GM19372 (cell line): ENCODE measurements around the gene STAM.

ENCODE experiments used
- ATAC-seq: cut with Tn5 transposase; IDR thresholded peaks from one replicate; pipeline ENCODE4 v1.9.1; 2021; ENCODE audit warnings: mild to moderate bottlenecking, low read depth, moderate library complexity; ENCODE audit not compliant: unreplicated experiment

STAM gene

GRCh38 chr10:17673471-17674061, 29.6 kb downstream of the STAM start:
- ATAC-seq: no peak

GRCh38 chr10:17674566-17674965, 30.6 kb downstream of the STAM start:
- ATAC-seq: no peak

DNA sequence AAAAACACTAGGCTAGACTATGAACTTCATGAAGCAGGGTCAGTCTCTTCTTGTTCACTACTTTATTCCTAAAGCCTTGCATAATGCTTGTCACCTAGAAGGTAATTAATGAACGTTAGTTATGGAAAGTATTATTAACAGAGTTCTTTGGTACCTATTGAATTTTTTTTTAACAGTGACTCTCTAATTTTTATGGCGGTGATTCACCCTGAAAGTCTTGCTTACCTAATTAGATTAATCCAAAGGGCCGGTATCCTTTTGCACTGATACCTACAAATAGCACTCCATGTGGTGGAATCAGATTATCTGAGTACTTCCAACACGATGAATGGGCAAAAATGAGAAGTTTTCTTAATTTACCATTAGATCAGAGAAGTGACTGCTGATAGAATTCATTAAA, 31.7 kb downstream of the STAM start:
- no peak for ATAC-seq

GRCh38 chr10:17676919-17677318, 33.0 kb downstream of the STAM start:
- ATAC-seq: no peak

DNA sequence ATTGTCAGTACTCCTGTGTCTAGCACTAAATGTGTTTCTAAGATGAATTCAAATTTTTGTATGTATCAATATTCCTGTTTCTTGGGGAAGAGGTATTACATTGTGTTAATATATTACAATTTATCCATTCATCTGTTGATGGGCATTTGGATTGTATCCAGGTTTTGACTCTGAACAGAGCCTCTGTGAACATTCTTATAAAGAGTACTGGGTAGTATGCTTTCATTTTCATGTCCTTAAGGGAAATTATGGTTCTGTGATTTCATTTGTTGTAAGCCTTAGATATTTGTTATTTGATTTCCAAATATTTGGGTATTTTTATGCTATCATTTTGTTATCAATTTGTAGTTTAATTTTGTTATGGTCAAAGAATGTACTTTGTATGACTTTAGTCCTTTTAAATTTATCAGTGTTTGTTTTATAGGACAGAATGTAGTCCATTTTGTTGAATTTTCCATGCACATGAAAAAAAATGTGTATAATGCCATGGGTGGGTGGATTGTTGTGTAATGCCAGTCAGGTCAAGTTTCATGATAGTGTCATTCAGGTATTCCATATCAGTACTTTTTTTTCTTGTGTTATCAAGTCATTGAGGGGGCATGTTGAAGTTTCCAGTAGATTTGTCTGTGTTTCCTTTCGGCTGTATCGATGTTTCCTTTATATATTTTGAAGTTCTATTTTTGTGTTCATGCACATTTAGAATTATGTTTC, 38.4 kb downstream of the STAM start:
- ATAC-seq: no peak

- no peak for ATAC-seq
Measured at GRCh38 chr10:17683541-17683940, 39.6 kb downstream of the STAM start.

DNA sequence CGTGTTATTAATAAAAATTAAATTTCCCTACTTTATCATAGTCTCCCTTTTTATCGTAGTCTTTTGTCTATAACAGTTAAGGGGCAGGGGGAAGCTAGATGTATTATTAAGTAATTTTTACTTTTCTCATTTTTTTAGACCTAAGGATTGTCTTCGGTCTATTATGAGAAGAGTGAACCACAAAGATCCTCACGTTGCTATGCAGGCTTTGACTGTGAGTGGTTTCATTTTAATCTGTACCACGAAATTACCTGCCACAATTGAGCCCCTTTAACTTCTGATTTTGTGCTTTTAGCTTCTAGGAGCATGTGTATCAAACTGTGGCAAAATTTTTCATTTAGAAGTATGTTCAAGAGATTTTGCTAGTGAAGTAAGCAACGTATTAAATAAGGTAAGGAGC, 40.6 kb downstream of the STAM start:
- ATAC-seq: no peak

DNA sequence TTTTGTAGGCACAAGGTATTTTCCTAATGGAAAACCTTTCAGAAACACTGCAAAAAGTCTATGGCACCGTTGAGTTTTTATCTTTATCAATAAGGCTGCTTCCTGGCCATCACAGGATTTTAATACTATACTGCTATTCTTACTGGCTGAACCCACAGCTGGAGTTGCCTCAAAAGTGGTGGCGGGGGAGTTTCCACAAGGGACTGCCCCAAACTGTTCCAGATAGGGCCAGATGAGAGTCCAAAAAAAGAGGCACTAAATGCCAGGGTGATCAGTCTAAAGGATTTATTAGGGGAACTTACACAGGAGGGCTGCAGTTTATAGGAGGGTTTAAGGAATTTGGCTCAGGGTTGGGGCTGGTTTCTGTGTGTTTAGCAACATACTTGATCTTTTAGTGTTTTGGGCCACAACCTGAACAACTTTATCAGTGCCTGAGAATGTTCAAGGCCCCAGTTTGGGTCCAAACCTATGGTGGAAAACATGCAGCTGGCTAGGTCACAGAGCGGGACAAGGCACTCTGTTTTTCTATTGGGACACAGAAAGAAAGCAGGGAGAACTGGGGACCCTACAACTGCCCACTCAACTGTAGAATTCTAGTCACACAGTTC, 41.4 kb downstream of the STAM start:
- ATAC-seq: peak; percentile 74

GRCh38 chr10:17687117-17687831, 43.3 kb downstream of the STAM start:
- no peak for ATAC-seq

DNA sequence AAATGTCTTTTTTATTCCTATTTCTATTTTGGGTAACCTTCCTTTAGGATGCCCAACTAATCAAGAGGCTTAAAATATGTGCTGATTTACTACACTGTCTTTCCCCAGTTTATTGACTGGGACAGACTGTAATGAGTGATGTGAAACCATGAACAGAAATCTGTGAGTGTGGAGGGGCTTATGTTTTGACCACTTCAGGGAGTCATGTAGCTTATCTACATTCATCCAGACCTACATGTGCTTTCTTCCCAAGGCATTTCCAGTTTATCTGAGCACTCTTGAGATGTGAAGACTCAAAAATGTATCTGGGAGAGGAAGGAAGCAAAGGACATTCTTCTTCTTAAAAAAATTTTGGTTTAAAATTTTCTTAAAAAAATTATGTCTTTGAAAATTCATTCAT, 45.2 kb downstream of the STAM start:
- no peak for ATAC-seq

GRCh38 chr10:17693009-17693408, 49.1 kb downstream of the STAM start:
- no peak for ATAC-seq

DNA sequence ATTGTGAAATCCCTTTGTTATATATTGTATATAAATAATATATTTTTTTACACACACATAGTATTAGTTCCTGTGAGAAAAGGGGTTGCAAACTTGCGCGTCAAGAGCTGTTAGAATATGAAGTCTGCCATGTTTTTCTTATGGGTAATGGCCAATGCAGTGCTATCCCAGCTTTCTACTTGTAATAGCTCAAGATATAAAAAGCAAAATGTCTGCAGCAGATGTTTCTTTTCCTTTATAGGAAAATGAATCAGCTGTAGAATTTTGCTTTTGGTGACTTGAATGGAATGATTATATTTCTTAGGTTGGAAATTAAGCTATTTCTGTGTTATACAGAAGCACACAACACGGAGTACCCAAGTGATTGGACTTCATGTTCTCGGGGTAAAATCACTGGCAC, 54.7 kb downstream of the STAM start:
- ATAC-seq: no peak

GRCh38 chr10:17701301-17701700, 57.4 kb downstream of the STAM start:
- no peak for ATAC-seq

DNA sequence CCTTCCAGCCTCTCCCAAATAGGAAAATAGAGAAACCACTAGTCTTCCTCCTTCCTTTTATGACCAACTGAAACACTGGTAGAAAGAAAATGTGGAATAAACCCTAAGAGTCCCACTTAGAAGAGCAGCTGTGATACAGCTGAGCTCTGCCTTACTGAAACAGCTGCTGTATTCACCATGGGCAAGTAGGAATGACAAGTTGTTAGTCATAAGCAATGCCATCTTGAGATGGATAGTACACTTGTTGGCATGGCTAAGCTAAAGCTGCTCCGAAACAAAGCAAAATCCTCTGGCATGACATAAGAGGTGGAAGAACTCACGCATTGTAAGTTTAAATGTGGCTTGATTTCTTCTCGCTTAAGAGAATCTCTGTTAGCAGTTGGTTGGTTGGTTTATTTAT, 59.8 kb downstream of the STAM start:
- no peak for ATAC-seq

DNA sequence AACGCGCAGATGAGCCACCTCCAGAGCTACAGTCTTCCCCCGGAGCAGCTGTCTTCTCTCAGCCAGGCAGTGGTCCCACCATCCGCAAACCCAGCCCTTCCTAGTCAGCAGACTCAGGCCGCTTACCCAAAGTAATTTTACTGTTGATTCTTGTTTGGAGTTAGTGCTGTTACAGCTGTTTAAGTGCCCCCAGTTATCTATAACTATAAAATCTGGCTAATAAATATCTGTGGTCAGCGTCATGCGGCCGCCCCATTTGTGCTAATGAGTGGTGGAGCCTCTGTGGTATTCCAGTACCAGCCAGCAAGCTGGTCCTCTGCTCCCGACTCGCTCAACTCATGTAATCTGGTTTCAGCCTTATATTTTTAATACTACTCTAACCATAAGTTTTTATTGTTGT, 64.9 kb downstream of the STAM start:
- ATAC-seq: no peak

DNA sequence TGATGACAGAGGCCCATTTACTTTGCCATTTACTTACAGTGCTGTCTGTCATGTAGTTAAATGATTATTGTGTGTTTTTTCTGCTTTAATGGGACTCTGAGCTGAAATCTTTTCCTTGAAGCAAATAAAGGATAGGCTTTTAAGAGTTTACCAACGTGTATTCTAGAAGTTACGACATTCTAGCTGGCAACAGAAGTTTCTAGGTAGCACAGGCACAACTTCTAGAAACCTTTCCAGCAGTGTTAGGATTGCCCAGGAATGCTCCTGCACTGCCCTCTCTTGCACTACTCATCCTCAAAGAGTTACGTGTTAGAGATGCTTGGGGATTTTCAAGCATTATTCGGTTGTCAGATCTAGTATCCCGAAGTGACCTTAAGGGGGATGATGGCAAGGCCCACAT, 65.5 kb downstream of the STAM start:
- no peak for ATAC-seq

DNA sequence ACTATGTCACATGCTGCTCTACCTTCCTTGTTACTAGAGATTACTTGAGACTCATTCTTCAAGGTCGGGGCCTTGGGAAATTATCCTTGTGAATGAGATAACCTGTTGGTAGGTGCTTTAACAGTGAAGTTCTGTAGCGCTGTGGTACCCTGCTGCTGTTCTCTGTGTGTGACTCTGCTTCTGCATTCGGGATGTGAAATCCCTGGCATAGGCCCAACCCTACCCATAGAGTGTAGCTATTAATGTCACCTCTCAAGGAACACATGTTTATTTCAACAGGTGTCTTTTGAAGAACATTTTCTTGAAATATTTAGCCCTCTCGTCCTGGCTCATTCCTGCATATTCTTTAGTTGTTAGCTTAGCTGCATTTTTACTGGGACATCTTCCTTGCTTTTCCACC, 66.2 kb downstream of the STAM start:
- no peak for ATAC-seq

GRCh38 chr10:17712053-17712452, 68.1 kb downstream of the STAM start:
- no peak for ATAC-seq

- no peak for ATAC-seq
Measured at GRCh38 chr10:17712717-17713471, 68.9 kb downstream of the STAM start.

DNA sequence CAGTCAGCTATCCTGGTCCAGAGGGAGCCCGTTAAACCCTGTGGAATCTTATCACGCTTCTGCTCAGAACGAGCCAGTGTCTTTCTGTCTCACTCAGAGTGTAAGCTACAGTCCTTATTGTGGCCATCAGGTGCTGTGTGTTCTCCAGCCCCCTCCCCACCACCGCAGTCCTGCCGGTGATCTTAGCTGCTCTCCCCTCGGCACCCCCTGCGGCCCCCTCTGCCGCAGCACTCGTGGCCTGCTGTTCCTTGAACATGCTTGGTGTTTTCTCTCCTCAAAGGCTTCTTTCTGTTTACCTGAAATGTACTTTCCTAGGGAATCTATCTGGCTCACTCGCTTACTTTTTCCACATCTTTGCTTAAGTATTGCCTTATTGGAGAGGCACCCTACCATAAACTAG, 69.8 kb downstream of the STAM start:
- no peak for ATAC-seq

- no peak for ATAC-seq
Measured at GRCh38 chr10:17716161-17716560, 72.2 kb downstream of the STAM start.
